Measurements from ENCODE around the gene TCF12. TPM values are rescaled to one million over a fixed set of nuclear protein-coding genes. Genes with fewer than 3 reads are reported as not detected.

Gene TCF12
- total and polyA plus RNA-seq, 2 of the 8 experiments (the other 6 are each of a cell fraction or from before 2014, with no cell fraction given) = 85.8 to 101 TPM

- TF ChIP-seq HDAC2 (IDR thresholded peaks at IDR 0.05; ENCODE audit: borderline replicate concordance in 1 of 2, low read depth in 2 of 2, low read length in 2 of 2) = no peak
- no peak for TF ChIP-seq POLR2AphosphoS5 (IDR thresholded peaks at IDR 0.05; ENCODE audit: low read depth, low read length)
- no peak for TF ChIP-seq NANOG (IDR thresholded peaks at IDR 0.05; ENCODE audit: insufficient read depth, low read depth, low read length, poor library complexity, severe bottlenecking)
- no peak for TF ChIP-seq HDAC6 (IDR thresholded peaks at IDR 0.05; ENCODE audit: low read depth, low read length)
- TF ChIP-seq TAF7 (optimal IDR thresholded peaks at IDR 0.05; ENCODE audit: borderline replicate concordance, low read depth, low read length) = no peak
- TF ChIP-seq CBX5 (IDR thresholded peaks at IDR 0.05; ENCODE audit: low read depth, low read length) = no peak
- no peak for TF ChIP-seq SP2 (IDR thresholded peaks at IDR 0.05; ENCODE audit: low read length)
Observed at GRCh38 chr15:56936929-56937328, 18.5 kb downstream of the TCF12 start (continued).
